HG03354 (cell line): ENCODE measurements around the gene SMIM10L2A.
"Not testable (repeated sequence)": the region's sequence is repeated elsewhere in the genome, so short reads cannot be mapped to it uniquely, and the experiment has no call there.

Source experiments
- ATAC-seq: cut with Tn5 transposase; IDR thresholded peaks from one replicate; pipeline ENCODE4 v1.9.1; 2021; ENCODE audit warnings: mild to moderate bottlenecking; ENCODE audit not compliant: unreplicated experiment, poor library complexity, severe bottlenecking

SMIM10L2A gene

GRCh38 chrX:135437867-135438733 lies 16.4 kb downstream of the SMIM10L2A start:
- no peak for ATAC-seq

GRCh38 chrX:135438734-135439043 lies 16.9 kb downstream of the SMIM10L2A start:
- no peak for ATAC-seq

- no peak for ATAC-seq
These were observed 28.1 kb downstream of the SMIM10L2A start for GRCh38 chrX:135449637-135450550.

GRCh38 chrX:135453381-135453780 lies 31.6 kb downstream of the SMIM10L2A start:
- ATAC-seq = no peak

GRCh38 chrX:135454816-135455215 lies 33.1 kb downstream of the SMIM10L2A start:
- no peak for ATAC-seq

GRCh38 chrX:135461756-135462155 lies 40.0 kb downstream of the SMIM10L2A start:
- not testable (repeated sequence) for ATAC-seq

GRCh38 chrX:135463937-135464336 lies 42.2 kb downstream of the SMIM10L2A start:
- ATAC-seq = no peak

GRCh38 chrX:135476378-135476777 lies 54.6 kb downstream of the SMIM10L2A start:
- no peak for ATAC-seq

GRCh38 chrX:135477576-135477975 lies 55.8 kb downstream of the SMIM10L2A start:
- ATAC-seq = peak; percentile 55
